ENCODE data around the gene STK33.

The STK33 gene

DNA sequence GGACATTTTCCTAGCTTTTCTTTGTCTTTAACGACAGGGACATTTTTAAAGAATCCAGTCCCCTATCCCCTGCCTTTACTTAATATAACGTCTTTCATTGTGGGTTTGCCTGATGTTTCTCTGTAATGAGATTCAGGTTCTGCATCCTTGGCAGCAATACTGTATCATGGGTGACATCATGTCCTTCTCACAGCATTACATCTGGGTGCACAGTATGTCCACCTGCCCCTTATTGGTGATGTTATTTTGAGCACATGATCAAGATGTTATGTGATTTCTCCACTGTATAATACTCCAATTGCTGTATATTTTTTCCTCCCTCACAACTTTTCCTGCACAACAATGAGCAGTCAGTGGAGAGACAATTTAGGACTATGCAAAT lies 9.7 kb upstream of the STK33 start:
- H3K27me3 ChIP-seq (replicated peaks in 2 of 5; ENCODE audit: control insufficient read depth in 4 of 5, insufficient read depth in 5 of 5, low read length in 4 of 5) = no peaks in the 10 kb centered on the region

GRCh38 chr11:8601376-8602133 lies 7.5 kb upstream of the STK33 start:
- POLR2A ChIA-PET = no interaction called here
- H3K36me3 ChIP-seq (ENCODE audit: control insufficient read depth in 4 of 4, insufficient read depth in 4 of 4, low read length in 3 of 4) = no peaks in the 10 kb centered on the region
- H3K27ac ChIP-seq (ENCODE audit: insufficient read depth in 1 of 2, low read depth in 1 of 2, low read length in 2 of 2, poor library complexity in 1 of 2, severe bottlenecking in 2 of 2) = no peak overlapping the region
- H3K27me3 ChIP-seq (replicated peaks in 2 of 5; ENCODE audit: control insufficient read depth in 4 of 5, insufficient read depth in 5 of 5, low read length in 4 of 5) = no peaks in the 10 kb centered on the region
- H3K9me3 ChIP-seq (ENCODE audit: control extremely low read depth in 1 of 5, control insufficient read depth in 4 of 5, insufficient read depth in 2 of 5, low read depth in 1 of 5, low read length in 4 of 5) = no peaks in the 10 kb centered on the region
- DNase-seq = no peak
- CTCF ChIA-PET = interaction anchor here (0.7 to 1.2 kb wide), 3 partner anchors 26 to 382 kb away, joined by 3 to 5 read pairs (median 4); no protein-coding TSS in a partner anchor
- 91% methylated on average over 4 of the region's 9 CpGs for WGBS (ENCODE audit: insufficient coverage)
- no peak overlapping the region for H3K4me3 ChIP-seq (ENCODE audit: control insufficient read depth in 1 of 7, extremely low read depth in 1 of 7, insufficient read depth in 4 of 7, low read depth in 2 of 7, low read length in 6 of 7)
- peaks cover 0 to 3% (median 0%) of the 10 kb centered on the region in 4 experiments for H3K4me1 ChIP-seq (ENCODE audit: control extremely low read depth in 1 of 4, control insufficient read depth in 4 of 4, insufficient read depth in 4 of 4, low read length in 3 of 4)

More for the DNA sequence above, 9.7 kb upstream of the STK33 start:
- 93% methylated on average over 2 of the region's 2 CpGs for WGBS (ENCODE audit: insufficient coverage)
- H3K27ac ChIP-seq (ENCODE audit: insufficient read depth in 1 of 2, low read depth in 1 of 2, low read length in 2 of 2, poor library complexity in 1 of 2, severe bottlenecking in 2 of 2) = no peak overlapping the region
- H3K4me1 ChIP-seq (ENCODE audit: control extremely low read depth in 1 of 4, control insufficient read depth in 4 of 4, insufficient read depth in 4 of 4, low read length in 3 of 4) = peaks cover 0 to 9% (median 0%) of the 10 kb centered on the region in 4 experiments
- H3K4me3 ChIP-seq (ENCODE audit: control insufficient read depth in 1 of 7, extremely low read depth in 1 of 7, insufficient read depth in 4 of 7, low read depth in 2 of 7, low read length in 6 of 7) = no peak overlapping the region
- CTCF ChIA-PET = interaction anchor here (0.8 to 1.1 kb wide), 3 partner anchors 12 to 383 kb away, joined by 3 read pairs; no protein-coding TSS in a partner anchor
- no peaks in the 10 kb centered on the region for H3K9me3 ChIP-seq (ENCODE audit: control extremely low read depth in 1 of 5, control insufficient read depth in 4 of 5, insufficient read depth in 2 of 5, low read depth in 1 of 5, low read length in 4 of 5)
- H3K36me3 ChIP-seq (ENCODE audit: control insufficient read depth in 4 of 4, insufficient read depth in 4 of 4, low read length in 3 of 4) = no peaks in the 10 kb centered on the region
- POLR2A ChIA-PET = no interaction called here
- no peak for DNase-seq

DNA sequence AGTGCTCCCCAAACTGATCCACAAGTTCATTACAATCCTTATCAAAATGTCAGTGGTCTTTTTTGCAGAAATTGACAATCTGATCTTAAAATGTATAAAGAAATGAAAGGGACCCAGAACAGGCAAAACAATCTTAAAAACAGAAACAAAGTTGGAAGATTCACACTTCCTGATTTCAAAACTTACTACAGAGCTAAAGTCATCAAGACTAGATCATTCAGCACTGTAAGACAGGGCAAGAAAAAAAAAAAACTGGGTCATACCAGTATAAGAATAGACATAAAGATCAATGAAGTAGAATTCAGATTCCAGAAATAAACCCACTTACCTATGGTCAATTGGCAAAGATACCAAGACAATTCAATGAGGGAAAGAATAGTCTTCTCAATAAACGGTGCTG lies 4.5 kb upstream of the STK33 start:
- ChIA-PET POLR2A (no interaction called here), CTCF (interaction anchor here (0.9 to 1.0 kb wide), 2 partner anchors 9 to 14 kb away, joined by 3 to 6 read pairs; no protein-coding TSS in a partner anchor)
- no peak overlapping the region for H3K4me3 ChIP-seq (ENCODE audit: control insufficient read depth in 1 of 7, extremely low read depth in 1 of 7, insufficient read depth in 4 of 7, low read depth in 2 of 7, low read length in 6 of 7)
- no CpG with 5 or more reads among the region's 1 CpG for WGBS (ENCODE audit: insufficient coverage)
- no peaks in the 10 kb centered on the region for H3K36me3 ChIP-seq (ENCODE audit: control insufficient read depth in 4 of 4, insufficient read depth in 4 of 4, low read length in 3 of 4)
- no peak overlapping the region for H3K27ac ChIP-seq (ENCODE audit: insufficient read depth in 1 of 2, low read depth in 1 of 2, low read length in 2 of 2, poor library complexity in 1 of 2, severe bottlenecking in 2 of 2)
- DNase-seq = no peak
- H3K4me1 ChIP-seq (ENCODE audit: control extremely low read depth in 1 of 4, control insufficient read depth in 4 of 4, insufficient read depth in 4 of 4, low read length in 3 of 4) = peaks cover 0 to 13% (median 9%) of the 10 kb centered on the region in 4 experiments
- no peaks in the 10 kb centered on the region for H3K27me3 ChIP-seq (replicated peaks in 2 of 5; ENCODE audit: control insufficient read depth in 4 of 5, insufficient read depth in 5 of 5, low read length in 4 of 5)
- H3K9me3 ChIP-seq (ENCODE audit: control extremely low read depth in 1 of 5, control insufficient read depth in 4 of 5, insufficient read depth in 2 of 5, low read depth in 1 of 5, low read length in 4 of 5) = no peaks in the 10 kb centered on the region

DNA sequence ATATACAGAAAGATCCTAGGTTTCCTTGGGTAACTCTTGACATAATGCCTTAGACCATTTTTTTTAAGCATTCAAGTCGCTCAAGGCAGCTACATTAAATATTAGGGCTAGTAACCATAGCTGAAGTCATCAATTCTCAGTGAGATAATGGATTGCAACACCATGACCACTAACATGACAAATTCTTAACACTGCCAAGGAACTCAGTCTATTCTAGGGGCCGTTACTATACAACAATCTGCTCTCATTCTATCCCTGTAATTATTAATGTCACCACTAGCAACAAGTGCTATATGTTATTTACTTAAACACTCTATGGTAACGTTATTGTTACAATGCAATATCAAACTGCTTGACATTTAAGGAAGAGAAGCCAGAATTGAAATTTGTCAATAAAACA lies 3.2 kb upstream of the STK33 start:
- Histone ChIP-seq H3K36me3 (ENCODE audit: control insufficient read depth in 4 of 4, insufficient read depth in 4 of 4, low read length in 3 of 4) (no peaks in the 10 kb centered on the region), H3K27ac (ENCODE audit: insufficient read depth in 1 of 2, low read depth in 1 of 2, low read length in 2 of 2, poor library complexity in 1 of 2, severe bottlenecking in 2 of 2) (no peak overlapping the region), H3K4me1 (ENCODE audit: control extremely low read depth in 1 of 4, control insufficient read depth in 4 of 4, insufficient read depth in 4 of 4, low read length in 3 of 4) (peaks cover 0 to 18% (median 12%) of the 10 kb centered on the region in 4 experiments), H3K4me3 (ENCODE audit: control insufficient read depth in 1 of 7, extremely low read depth in 1 of 7, insufficient read depth in 4 of 7, low read depth in 2 of 7, low read length in 6 of 7) (no peak overlapping the region), H3K9me3 (ENCODE audit: control extremely low read depth in 1 of 5, control insufficient read depth in 4 of 5, insufficient read depth in 2 of 5, low read depth in 1 of 5, low read length in 4 of 5) (no peaks in the 10 kb centered on the region), H3K27me3 (replicated peaks in 2 of 5; ENCODE audit: control insufficient read depth in 4 of 5, insufficient read depth in 5 of 5, low read length in 4 of 5) (no peaks in the 10 kb centered on the region)
- ChIA-PET CTCF (interaction anchor here (0.6 kb wide), 1 partner anchor 10 kb away, joined by 3 read pairs; no protein-coding TSS in a partner anchor), POLR2A (no interaction called here)
- DNase-seq = peak in 2 of 3 donors; percentile 36 to 70
- WGBS (ENCODE audit: insufficient coverage) = 100% methylated on average over 1 of the region's 3 CpGs

DNA sequence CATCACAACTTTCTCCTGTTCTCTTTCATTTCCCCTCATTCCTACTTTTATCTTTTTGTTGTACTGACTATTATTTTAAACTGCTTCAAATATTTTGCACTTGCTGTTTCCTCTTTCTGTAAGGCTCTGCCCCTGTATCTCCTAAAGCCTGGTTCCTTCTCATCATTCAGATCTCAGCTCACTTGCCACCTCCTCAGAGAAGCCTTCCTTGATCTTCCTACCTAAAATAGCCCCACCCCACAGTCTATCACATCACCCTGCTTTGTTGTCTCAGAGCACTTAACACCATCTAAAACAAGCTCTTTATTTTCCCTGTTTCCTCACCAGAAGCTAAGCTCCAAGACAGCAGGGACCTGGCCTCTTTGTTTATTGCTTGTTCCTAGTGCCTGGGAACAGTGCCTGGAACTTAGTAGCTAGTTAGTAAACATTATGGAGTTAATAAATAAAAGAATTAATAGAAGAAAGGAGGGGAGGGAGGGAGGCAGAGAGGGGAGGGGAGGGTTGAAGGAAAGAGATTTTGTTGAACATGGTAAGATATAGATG lies 2.5 kb upstream of the STK33 start:
- no peak for DNase-seq
- Histone ChIP-seq H3K9me3 (ENCODE audit: control extremely low read depth in 1 of 5, control insufficient read depth in 4 of 5, insufficient read depth in 2 of 5, low read depth in 1 of 5, low read length in 4 of 5) (no peaks in the 10 kb centered on the region), H3K4me1 (ENCODE audit: control extremely low read depth in 1 of 4, control insufficient read depth in 4 of 4, insufficient read depth in 4 of 4, low read length in 3 of 4) (peaks cover 0 to 18% (median 12%) of the 10 kb centered on the region in 4 experiments), H3K27ac (ENCODE audit: insufficient read depth in 1 of 2, low read depth in 1 of 2, low read length in 2 of 2, poor library complexity in 1 of 2, severe bottlenecking in 2 of 2) (no peak overlapping the region), H3K27me3 (replicated peaks in 2 of 5; ENCODE audit: control insufficient read depth in 4 of 5, insufficient read depth in 5 of 5, low read length in 4 of 5) (no peaks in the 10 kb centered on the region), H3K36me3 (ENCODE audit: control insufficient read depth in 4 of 4, insufficient read depth in 4 of 4, low read length in 3 of 4) (no peaks in the 10 kb centered on the region), H3K4me3 (ENCODE audit: control insufficient read depth in 1 of 7, extremely low read depth in 1 of 7, insufficient read depth in 4 of 7, low read depth in 2 of 7, low read length in 6 of 7) (no peak overlapping the region)
- ChIA-PET POLR2A (no interaction called here), CTCF (interaction anchor here (0.6 kb wide), 1 partner anchor 10 kb away, joined by 3 read pairs; no protein-coding TSS in a partner anchor)

DNA sequence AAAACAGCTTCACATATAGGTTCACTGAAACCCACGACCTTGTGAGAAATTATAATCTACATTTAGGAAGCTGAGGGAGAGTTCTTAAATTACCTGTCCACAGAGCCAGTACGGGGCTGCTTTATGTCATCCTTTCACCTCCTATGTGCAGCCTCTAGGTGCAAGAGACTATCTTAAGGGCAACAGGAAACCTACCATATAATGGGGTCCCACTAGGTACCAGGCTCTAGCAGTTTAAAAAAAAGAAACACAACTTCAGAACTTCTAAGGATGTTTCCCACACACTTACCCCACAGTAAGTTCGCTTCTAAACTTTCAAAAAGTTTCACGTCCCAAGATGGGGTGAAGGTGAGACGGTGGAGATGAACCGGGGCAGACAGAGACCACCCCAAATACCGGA lies 573 bp downstream of the STK33 start:
- 12% methylated on average over 6 of the region's 7 CpGs for WGBS (ENCODE audit: insufficient coverage)
- Histone ChIP-seq H3K9me3 (ENCODE audit: control extremely low read depth in 1 of 5, control insufficient read depth in 4 of 5, insufficient read depth in 2 of 5, low read depth in 1 of 5, low read length in 4 of 5) (no peaks in the 10 kb centered on the region), H3K27ac (ENCODE audit: insufficient read depth in 1 of 2, low read depth in 1 of 2, low read length in 2 of 2, poor library complexity in 1 of 2, severe bottlenecking in 2 of 2) (no peak overlapping the region), H3K36me3 (ENCODE audit: control insufficient read depth in 4 of 4, insufficient read depth in 4 of 4, low read length in 3 of 4) (no peaks in the 10 kb centered on the region), H3K27me3 (replicated peaks in 2 of 5; ENCODE audit: control insufficient read depth in 4 of 5, insufficient read depth in 5 of 5, low read length in 4 of 5) (no peaks in the 10 kb centered on the region), H3K4me3 (ENCODE audit: control insufficient read depth in 1 of 7, extremely low read depth in 1 of 7, insufficient read depth in 4 of 7, low read depth in 2 of 7, low read length in 6 of 7) (peak overlapping the region; percentile 55 to 87 (median 79)), H3K4me1 (ENCODE audit: control extremely low read depth in 1 of 4, control insufficient read depth in 4 of 4, insufficient read depth in 4 of 4, low read length in 3 of 4) (peaks cover 0 to 18% (median 12%) of the 10 kb centered on the region in 4 experiments)
- no peak for DNase-seq
- ChIA-PET CTCF (no interaction called here), POLR2A (interaction anchor here (0.5 kb wide), 1 partner anchor 385 kb away, joined by 3 read pairs; no protein-coding TSS in a partner anchor)

GRCh38 chr11:8587915-8588314 lies 6.1 kb downstream of the STK33 start:
- Histone ChIP-seq H3K4me1 (ENCODE audit: control extremely low read depth in 1 of 4, control insufficient read depth in 4 of 4, insufficient read depth in 4 of 4, low read length in 3 of 4) (peaks cover 0 to 5% (median 0%) of the 10 kb centered on the region in 4 experiments), H3K9me3 (ENCODE audit: control extremely low read depth in 1 of 5, control insufficient read depth in 4 of 5, insufficient read depth in 2 of 5, low read depth in 1 of 5, low read length in 4 of 5) (peaks cover 0 to 6% (median 0%) of the 10 kb centered on the region in 5 experiments), H3K4me3 (ENCODE audit: control insufficient read depth in 1 of 7, extremely low read depth in 1 of 7, insufficient read depth in 4 of 7, low read depth in 2 of 7, low read length in 6 of 7) (no peak overlapping the region), H3K27ac (ENCODE audit: insufficient read depth in 1 of 2, low read depth in 1 of 2, low read length in 2 of 2, poor library complexity in 1 of 2, severe bottlenecking in 2 of 2) (no peak overlapping the region), H3K36me3 (ENCODE audit: control insufficient read depth in 4 of 4, insufficient read depth in 4 of 4, low read length in 3 of 4) (no peaks in the 10 kb centered on the region), H3K27me3 (replicated peaks in 2 of 5; ENCODE audit: control insufficient read depth in 4 of 5, insufficient read depth in 5 of 5, low read length in 4 of 5) (no peaks in the 10 kb centered on the region)
- no peak for DNase-seq
- ChIA-PET POLR2A (no interaction called here), CTCF (no interaction called here)

Measured in common myeloid progenitor, CD34-positive (primary cell).